CD4-positive, alpha-beta T cell treated with Interleukin-6 at 100 ng/mL for 8 hours (primary cell): ENCODE measurements around the gene MAGI2.
"Not testable (repeated sequence)": the region's sequence is repeated elsewhere in the genome, so short reads cannot be mapped to it uniquely, and the experiment has no call there.

Experiments
- DNase-seq: peaks from one replicate; pipeline ENCODE4 v3.0.0-alpha.2; 2020; ENCODE audit warnings: mixed read lengths, low spot score

The MAGI2 gene

GRCh38 chr7:78636727-78637126, 816.7 kb downstream of the MAGI2 start:
- DNase-seq, result no peak

- DNase-seq, result no peak
Measured at GRCh38 chr7:78635026-78635793, 818.3 kb downstream of the MAGI2 start.

- no peak for DNase-seq
Measured at GRCh38 chr7:78634093-78634492, 819.4 kb downstream of the MAGI2 start.

GRCh38 chr7:78620920-78621319, 832.5 kb downstream of the MAGI2 start:
- DNase-seq, result no peak

GRCh38 chr7:78616539-78616938, 836.9 kb downstream of the MAGI2 start:
- no peak for DNase-seq

GRCh38 chr7:78609281-78609680, 844.2 kb downstream of the MAGI2 start:
- no peak for DNase-seq

GRCh38 chr7:78607099-78607498, 846.4 kb downstream of the MAGI2 start:
- no peak for DNase-seq

GRCh38 chr7:78605119-78605518, 848.3 kb downstream of the MAGI2 start:
- DNase-seq, result no peak

GRCh38 chr7:78601728-78602127, 851.7 kb downstream of the MAGI2 start:
- DNase-seq, result no peak

- no peak for DNase-seq
Measured at GRCh38 chr7:78594156-78594555, 859.3 kb downstream of the MAGI2 start.

- no peak for DNase-seq
Measured at GRCh38 chr7:78588393-78588792, 865.1 kb downstream of the MAGI2 start.

- DNase-seq, result no peak
Measured at GRCh38 chr7:78587443-78588044, 865.9 kb downstream of the MAGI2 start.

- DNase-seq, result no peak
Measured at GRCh38 chr7:78585980-78586379, 867.5 kb downstream of the MAGI2 start.

GRCh38 chr7:78578686-78579085, 874.8 kb downstream of the MAGI2 start:
- no peak for DNase-seq

GRCh38 chr7:78577174-78577952, 876.1 kb downstream of the MAGI2 start:
- DNase-seq, result not testable (repeated sequence)

GRCh38 chr7:78576236-78576635, 877.2 kb downstream of the MAGI2 start:
- DNase-seq, result no peak

- DNase-seq, result no peak
Measured at GRCh38 chr7:78571292-78571691, 882.2 kb downstream of the MAGI2 start.

- no peak for DNase-seq
Measured at GRCh38 chr7:78568690-78569089, 884.8 kb downstream of the MAGI2 start.

GRCh38 chr7:78567836-78568235, 885.6 kb downstream of the MAGI2 start:
- DNase-seq, result no peak

GRCh38 chr7:78565784-78566183, 887.7 kb downstream of the MAGI2 start:
- no peak for DNase-seq

- DNase-seq, result no peak
Measured at GRCh38 chr7:78563191-78563590, 890.3 kb downstream of the MAGI2 start.

GRCh38 chr7:78562191-78562590, 891.3 kb downstream of the MAGI2 start:
- no peak for DNase-seq

GRCh38 chr7:78558566-78558965, 894.9 kb downstream of the MAGI2 start:
- no peak for DNase-seq
